Measurements from ENCODE around the gene LCORL. TPM values are rescaled to one million over a fixed set of nuclear protein-coding genes. Genes with fewer than 3 reads are reported as not detected.

Gene LCORL
- total and polyA plus RNA-seq, 2 of the 4 experiments (the other 2 are of a cell fraction), result 2.1 to 5.0 TPM

- H3K27ac ChIP-seq (ENCODE audit: insufficient read depth, low read length), result peak overlapping the region; percentile 28; the same call in 1 of the 2 replicates
- intact Hi-C loops (cut with micrococcal nuclease), result no loop called here
- no CpG with 5 or more reads among the region's 6 CpGs for WGBS, 2 experiments (ENCODE audit: extremely low coverage in 2 of 2, insufficient read length in 1 of 2)
Measured at GRCh38 chr4:17807446-17807845, 214.1 kb downstream of the LCORL start.

More at GRCh38 chr4:17807446-17807845, 214.1 kb downstream of the LCORL start:
- Histone ChIP-seq H3K4me2 (ENCODE audit: low read depth, low read length) (peak overlapping the region; percentile 79), H2BK120ac (ENCODE audit: low read depth, low read length) (no peak overlapping the region), H3K79me1 (ENCODE audit: low read depth in 1 of 2, low read length in 2 of 2) (peaks cover 19 to 31% of the 10 kb centered on the region in 2 experiments), H2BK5ac (ENCODE audit: low read depth, low read length, poor library complexity, severe bottlenecking) (peak overlapping the region; percentile 14), H4K20me1 (ENCODE audit: insufficient read depth, low read length) (peaks cover 23% of the 10 kb centered on the region; the same call in 1 of the 2 replicates), H3K56ac (ENCODE audit: extremely low read depth, insufficient read depth, low read length) (no peak overlapping the region), H3K36me3 (ENCODE audit: control insufficient read depth, insufficient read depth, low read length) (peaks cover 19% of the 10 kb centered on the region), H3K18ac (ENCODE audit: low read depth, low read length) (no peak overlapping the region), H3K9me3 (ENCODE audit: control insufficient read depth, insufficient read depth, low read length) (no peaks in the 10 kb centered on the region), H3K14ac (replicated peaks; ENCODE audit: low read depth, low read length) (no peak overlapping the region; the same call in 1 of the 2 replicates), H3K9ac (ENCODE audit: low read depth, low read length) (peak overlapping the region; percentile 46; the same call in 1 of the 2 replicates), H3K4me1 (ENCODE audit: control insufficient read depth, insufficient read depth, low read length) (peaks cover 2% of the 10 kb centered on the region; the same call in 1 of the 2 replicates), H2AFZ (replicated peaks; ENCODE audit: low read length, poor library complexity) (no peak overlapping the region), H3K4ac (ENCODE audit: low read depth, low read length) (no peak overlapping the region; the same call in 1 of the 2 replicates), H4K8ac (ENCODE audit: low read depth in 2 of 2, low read length in 2 of 2) (no peak overlapping the region), H4K5ac (ENCODE audit: low read depth, low read length) (no peak overlapping the region), H2AK5ac (ENCODE audit: low read depth, low read length) (no peak overlapping the region), H3K4me3 (ENCODE audit: insufficient read depth, low read depth, low read length) (peak overlapping the region; percentile 34), H3K27me3 (ENCODE audit: control insufficient read depth, insufficient read depth, low read length) (no peaks in the 10 kb centered on the region), H4K91ac (ENCODE audit: insufficient read depth, low read depth, low read length) (no peak overlapping the region), H3K9me1 (ENCODE audit: insufficient read depth, low read length) (no peaks in the 10 kb centered on the region), H2BK20ac (ENCODE audit: low read depth, low read length) (no peak overlapping the region), H2AK9ac (replicated peaks; ENCODE audit: low read depth, low read length, poor library complexity) (no peak overlapping the region), H3K23ac (ENCODE audit: low read depth, low read length) (peak overlapping the region; percentile 29; the same call in 1 of the 2 replicates), H2BK15ac (ENCODE audit: low read depth, low read length) (no peak overlapping the region)
- ChIA-PET POLR2A (ENCODE audit: unreplicated experiment) (no interaction called here), CTCF (no interaction called here)
- ATAC-seq (ENCODE audit: low read depth), result no peak
- dilution Hi-C loops (cut with HindIII; ENCODE audit: low sequenced_read_pairs, unreplicated experiment) (no loop called here), in situ Hi-C loops (cut with MboI; ENCODE audit: low sequenced_read_pairs) (loop anchor here (25.0 kb wide), 1 partner anchor 220 kb away; the partner anchor contains the start of gene LAP3)
- TF ChIP-seq NFE2L2 (IDR thresholded peaks at IDR 0.05; ENCODE audit: low read depth, low read length) (no peak), MXI1 (IDR thresholded peaks at IDR 0.05; ENCODE audit: borderline replicate concordance, low read depth, low read length) (no peak), MAZ (IDR thresholded peaks at IDR 0.05; ENCODE audit: borderline replicate concordance, low read depth, low read length) (no peak), SMC3 (IDR thresholded peaks at IDR 0.05; ENCODE audit: low read depth, low read length) (no peak), MAFK (IDR thresholded peaks at IDR 0.05; ENCODE audit: low read depth, low read length) (no peak), RAD21 (IDR thresholded peaks at IDR 0.05; ENCODE audit: low read length) (no peak), CHD1 (IDR thresholded peaks at IDR 0.05; ENCODE audit: low read depth, low read length) (no peak), RCOR1 (IDR thresholded peaks at IDR 0.05; ENCODE audit: insufficient replicate concordance, low read length) (no peak)
- TF ChIP-seq, protein P1, sequence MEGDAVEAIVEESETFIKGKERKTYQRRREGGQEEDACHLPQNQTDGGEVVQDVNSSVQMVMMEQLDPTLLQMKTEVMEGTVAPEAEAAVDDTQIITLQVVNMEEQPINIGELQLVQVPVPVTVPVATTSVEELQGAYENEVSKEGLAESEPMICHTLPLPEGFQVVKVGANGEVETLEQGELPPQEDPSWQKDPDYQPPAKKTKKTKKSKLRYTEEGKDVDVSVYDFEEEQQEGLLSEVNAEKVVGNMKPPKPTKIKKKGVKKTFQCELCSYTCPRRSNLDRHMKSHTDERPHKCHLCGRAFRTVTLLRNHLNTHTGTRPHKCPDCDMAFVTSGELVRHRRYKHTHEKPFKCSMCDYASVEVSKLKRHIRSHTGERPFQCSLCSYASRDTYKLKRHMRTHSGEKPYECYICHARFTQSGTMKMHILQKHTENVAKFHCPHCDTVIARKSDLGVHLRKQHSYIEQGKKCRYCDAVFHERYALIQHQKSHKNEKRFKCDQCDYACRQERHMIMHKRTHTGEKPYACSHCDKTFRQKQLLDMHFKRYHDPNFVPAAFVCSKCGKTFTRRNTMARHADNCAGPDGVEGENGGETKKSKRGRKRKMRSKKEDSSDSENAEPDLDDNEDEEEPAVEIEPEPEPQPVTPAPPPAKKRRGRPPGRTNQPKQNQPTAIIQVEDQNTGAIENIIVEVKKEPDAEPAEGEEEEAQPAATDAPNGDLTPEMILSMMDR (conservative IDR thresholded peaks at IDR 0.05; ENCODE audit: low read depth, low read length), result no peak
- TF ChIP-seq, protein P2, sequence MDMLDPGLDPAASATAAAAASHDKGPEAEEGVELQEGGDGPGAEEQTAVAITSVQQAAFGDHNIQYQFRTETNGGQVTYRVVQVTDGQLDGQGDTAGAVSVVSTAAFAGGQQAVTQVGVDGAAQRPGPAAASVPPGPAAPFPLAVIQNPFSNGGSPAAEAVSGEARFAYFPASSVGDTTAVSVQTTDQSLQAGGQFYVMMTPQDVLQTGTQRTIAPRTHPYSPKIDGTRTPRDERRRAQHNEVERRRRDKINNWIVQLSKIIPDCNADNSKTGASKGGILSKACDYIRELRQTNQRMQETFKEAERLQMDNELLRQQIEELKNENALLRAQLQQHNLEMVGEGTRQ (IDR thresholded peaks at IDR 0.05; ENCODE audit: low read depth, low read length), result no peak
- peak; percentile 8 for DNase-seq
- BruUV-seq (replicated peaks), result no TSS peak
